MM.1S (cell line): ENCODE results near the gene PRICKLE1.

Experiments used
- DNase-seq: peaks from one replicate; pipeline ENCODE4 v3.0.0-alpha.2; 2015
- H2AFZ ChIP-seq: fragments of 300-600 bp; sonication (generic); 2 replicates; pipeline ENCODE4 v1.6.0; 2016; ENCODE audit warnings: antibody characterized with exemption, low read length
- H3F3A ChIP-seq: fragments of 300-600 bp; sonication (generic); 2 replicates; pipeline ENCODE4 v1.6.1; 2016; ENCODE audit warnings: mild to moderate bottlenecking, antibody characterized with exemption, low read length, moderate library complexity, mixed read lengths; ENCODE audit not compliant: insufficient read depth
- H3K27ac ChIP-seq: fragments of 300-600 bp; sonication (generic); 2 replicates; pipeline ENCODE4 v1.5.1; 2016; ENCODE audit warnings: mild to moderate bottlenecking, low read length
- H3K27me3 ChIP-seq: fragments of 300-600 bp; sonication (generic); replicated peaks from 2 replicates; pipeline ENCODE4 v1.6.0; 2016; ENCODE audit warnings: low read length; ENCODE audit not compliant: insufficient read depth
- H3K36me3 ChIP-seq: fragments of 300-600 bp; sonication (generic); replicated peaks from 2 replicates; pipeline ENCODE4 v1.6.1; 2016; ENCODE audit warnings: mild to moderate bottlenecking, low read length, mixed read lengths; ENCODE audit not compliant: insufficient read depth
- H3K4me1 ChIP-seq: fragments of 300-600 bp; sonication (generic); 2 replicates; pipeline ENCODE4 v1.6.1; 2016; ENCODE audit warnings: low read length, mixed read lengths
- H3K4me2 ChIP-seq: fragments of 300-600 bp; sonication (generic); 2 replicates; pipeline ENCODE4 v1.6.0; 2016; ENCODE audit warnings: low read depth, low read length
- H3K4me3 ChIP-seq: fragments of 300-600 bp; sonication (generic); 2 replicates; pipeline ENCODE4 v1.5.1; 2016; ENCODE audit warnings: low read length, mixed read lengths
- H3K79me2 ChIP-seq: fragments of 300-600 bp; sonication (generic); 2 replicates; pipeline ENCODE4 v1.6.1; 2016; ENCODE audit warnings: mixed run types, low read length, mixed read lengths
- H3K9ac ChIP-seq: fragments of 300-600 bp; sonication (generic); 2 replicates; pipeline ENCODE4 v1.6.1; 2016; ENCODE audit warnings: low read length, mixed read lengths
- H3K9me2 ChIP-seq: fragments of 300-600 bp; sonication (generic); replicated peaks from 2 replicates; pipeline ENCODE4 v1.6.1; 2016; ENCODE audit warnings: mild to moderate bottlenecking, low read length, mixed read lengths; ENCODE audit not compliant: insufficient read depth
- H3K9me3 ChIP-seq: fragments of 300-600 bp; sonication (generic); replicated peaks from 2 replicates; pipeline ENCODE4 v1.6.1; 2016; ENCODE audit warnings: mild to moderate bottlenecking, low read length, mixed read lengths; ENCODE audit not compliant: insufficient read depth
- H4K20me1 ChIP-seq: fragments of 300-600 bp; sonication (generic); 2 replicates; pipeline ENCODE4 v1.6.1; 2016; ENCODE audit warnings: mild to moderate bottlenecking, low read length, moderate library complexity, mixed read lengths; ENCODE audit not compliant: insufficient read depth
- CTCF ChIP-seq: fragments of 300-600 bp; sonication (generic); IDR thresholded peaks from 2 replicates; pipeline ENCODE4 v1.5.1; 2016; ENCODE audit warnings: antibody characterized with exemption, low read length, mixed read lengths
- EZH2 ChIP-seq: fragments of 300-600 bp; sonication (generic); optimal IDR thresholded peaks from 2 replicates; pipeline ENCODE3; 2017; ENCODE audit warnings: low read depth, mild to moderate bottlenecking, antibody characterized with exemption, low read length, mixed read lengths
- EZH2phosphoT487 ChIP-seq: fragments of 300-600 bp; sonication (generic); IDR thresholded peaks from 2 replicates; pipeline ENCODE4 v1.6.1; 2018; ENCODE audit warnings: antibody characterized with exemption, low read length

The PRICKLE1 gene

GRCh38 chr12:42450248-42450647 is 139.3 kb downstream of the PRICKLE1 start:
- DNase-seq = no peak
- H3K27ac ChIP-seq = no peak overlapping the region

GRCh38 chr12:42448841-42449240 is 140.7 kb downstream of the PRICKLE1 start:
- H3K9ac ChIP-seq = no peak overlapping the region
- H3K36me3 ChIP-seq = no peaks in the 10 kb centered on the region
- no peaks in the 10 kb centered on the region for H3F3A ChIP-seq
- H2AFZ ChIP-seq = no peak overlapping the region
- H3K79me2 ChIP-seq = no peaks in the 10 kb centered on the region
- no peaks in the 10 kb centered on the region for H3K9me2 ChIP-seq
- H3K9me3 ChIP-seq = no peaks in the 10 kb centered on the region
- no peaks in the 10 kb centered on the region for H3K27me3 ChIP-seq
- no peak overlapping the region for H3K4me2 ChIP-seq
- no peak overlapping the region for H3K4me3 ChIP-seq
- no peaks in the 10 kb centered on the region; the same call in 1 of the 2 replicates for H4K20me1 ChIP-seq
- TF ChIP-seq EZH2phosphoT487 = no peak
- no peak for TF ChIP-seq CTCF
- TF ChIP-seq EZH2 = no peak
- no peak for DNase-seq
- no peaks in the 10 kb centered on the region for H3K4me1 ChIP-seq
- no peak overlapping the region for H3K27ac ChIP-seq

More at GRCh38 chr12:42450248-42450647, 139.3 kb downstream of the PRICKLE1 start:
- Histone ChIP-seq H3K9me3 (no peaks in the 10 kb centered on the region), H3K36me3 (no peaks in the 10 kb centered on the region), H3K4me3 (no peak overlapping the region), H3K4me2 (no peak overlapping the region), H3K27me3 (no peaks in the 10 kb centered on the region), H3K9ac (no peak overlapping the region), H2AFZ (no peak overlapping the region), H3K9me2 (no peaks in the 10 kb centered on the region), H4K20me1 (no peaks in the 10 kb centered on the region; the same call in 1 of the 2 replicates), H3K4me1 (no peaks in the 10 kb centered on the region), H3K79me2 (no peaks in the 10 kb centered on the region), H3F3A (no peaks in the 10 kb centered on the region)
- TF ChIP-seq CTCF = no peak
- TF ChIP-seq EZH2phosphoT487 = no peak
- TF ChIP-seq EZH2 = no peak

- no peaks in the 10 kb centered on the region for H3K4me1 ChIP-seq
- no peaks in the 10 kb centered on the region for H3K27me3 ChIP-seq
- H3F3A ChIP-seq = no peaks in the 10 kb centered on the region
- TF ChIP-seq EZH2phosphoT487 (no peak), CTCF (no peak), EZH2 (no peak)
- H3K9me3 ChIP-seq = no peaks in the 10 kb centered on the region
- H3K4me3 ChIP-seq = no peak overlapping the region
- no peaks in the 10 kb centered on the region; the same call in 1 of the 2 replicates for H4K20me1 ChIP-seq
- no peaks in the 10 kb centered on the region for H3K79me2 ChIP-seq
- no peak overlapping the region for H3K9ac ChIP-seq
- H3K9me2 ChIP-seq = no peaks in the 10 kb centered on the region
- H3K36me3 ChIP-seq = no peaks in the 10 kb centered on the region
- H3K4me2 ChIP-seq = no peak overlapping the region
- no peak overlapping the region for H2AFZ ChIP-seq
- DNase-seq = no peak
- H3K27ac ChIP-seq = no peak overlapping the region
Observed at GRCh38 chr12:42447371-42447786, 142.2 kb downstream of the PRICKLE1 start.
